Natural killer cell (primary cell): ENCODE data around the gene SLC22A4. TPM values are rescaled to one million over a fixed set of nuclear protein-coding genes. Genes with fewer than 3 reads are reported as not detected.

Source experiments
- ATAC-seq, 3 donors: fragments of 150-1000 bp in 2 of 3; fragments of 200-7000 bp in 1 of 3; cut with Tn5 transposase; 1 replicate in 1 of 3; 2 replicates in 2 of 3; pipeline ENCODE4 v1.10.0; 2021; ENCODE audit warnings: mild to moderate bottlenecking in 2 of 3, moderate library complexity in 2 of 3
- DNase-seq, 2 donors: peaks; one replicate each; pipeline versions ENCODE4 v3.0.0 to v3.0.0-alpha.2; 2013 to 2021; ENCODE audit warnings: mixed read lengths in 1 of 2
- H3K27ac ChIP-seq: one replicate; pipeline ENCODE4 v1.5.1; 2013; ENCODE audit warnings: mild to moderate bottlenecking, low read length
- H3K27me3 ChIP-seq: one replicate; pipeline ENCODE4 v1.6.1; 2013; ENCODE audit warnings: low read length; ENCODE audit not compliant: control insufficient read depth, insufficient read depth
- H3K36me3 ChIP-seq: one replicate; pipeline ENCODE4 v1.6.1; 2013; ENCODE audit warnings: low read length; ENCODE audit not compliant: control insufficient read depth, insufficient read depth
- H3K4me1 ChIP-seq: one replicate; pipeline ENCODE4 v1.6.1; 2013; ENCODE audit warnings: low read length; ENCODE audit not compliant: control insufficient read depth, insufficient read depth
- H3K4me3 ChIP-seq: one replicate; pipeline ENCODE4 v1.5.1; 2013; ENCODE audit warnings: low read length
- H3K9me3 ChIP-seq: one replicate; pipeline ENCODE4 v1.6.1; 2013; ENCODE audit warnings: low read length; ENCODE audit not compliant: control insufficient read depth, insufficient read depth
- H3K27ac Mint-ChIP-seq, 2 donors: one replicate each; pipeline ENCODE4 v1.8.0; 2022; ENCODE audit warnings: mild to moderate bottlenecking in 2 of 2, mixed read lengths in 2 of 2, moderate library complexity in 1 of 2
- H3K27me3 Mint-ChIP-seq, 2 donors: one replicate each; pipeline ENCODE4 v1.8.0; 2022; ENCODE audit warnings: low read depth in 2 of 2, mixed read lengths in 2 of 2
- H3K36me3 Mint-ChIP-seq: one replicate; pipeline ENCODE4 v1.8.0; 2022; ENCODE audit warnings: mixed read lengths
- H3K4me1 Mint-ChIP-seq, 2 donors: one replicate each; pipeline ENCODE4 v1.8.0; 2022; ENCODE audit warnings: mixed read lengths in 2 of 2
- H3K4me3 Mint-ChIP-seq: one replicate; pipeline ENCODE4 v1.8.0; 2022; ENCODE audit warnings: mild to moderate bottlenecking, moderate library complexity, mixed read lengths
- H3K9me3 Mint-ChIP-seq, 2 donors: one replicate each; pipeline ENCODE4 v1.8.0; 2022; ENCODE audit warnings: mixed read lengths in 2 of 2
- WGBS: methylation state at CpG from one replicate; pipeline ENCODE4 v1.1.7; 2013; ENCODE audit warnings: missing lambda C conversion rate; ENCODE audit not compliant: insufficient coverage; 5-methylcytosine and 5-hydroxymethylcytosine counted together
- intact Hi-C: fragments of 100-400 bp; cut with micrococcal nuclease; formaldehyde crosslinking; loops from one replicate; pipeline ENCODE4 v1.14.2; 2022
- total RNA-seq, 4 donors: library from RNA; stranded (reverse); fragments of 120-200 nt in 1 of 4; gene quantifications; one replicate each; pipeline versions ENCODE4 v1.2.3 to v1.2.4, GENCODE V29; 2013 to 2022
- TF ChIP-seq, protein P1 (sequence below): fragments of 200-600 bp; IDR thresholded peaks from one replicate; pipeline ENCODE4 v1.8.0; 2022; ENCODE audit warnings: antibody characterized with exemption

Gene SLC22A4
- total RNA-seq, 3 donors from 2014 or later (not counting 1 experiment from before 2014, with no cell fraction given): 0.14 to 2.3 (median 0.27) TPM

DNA sequence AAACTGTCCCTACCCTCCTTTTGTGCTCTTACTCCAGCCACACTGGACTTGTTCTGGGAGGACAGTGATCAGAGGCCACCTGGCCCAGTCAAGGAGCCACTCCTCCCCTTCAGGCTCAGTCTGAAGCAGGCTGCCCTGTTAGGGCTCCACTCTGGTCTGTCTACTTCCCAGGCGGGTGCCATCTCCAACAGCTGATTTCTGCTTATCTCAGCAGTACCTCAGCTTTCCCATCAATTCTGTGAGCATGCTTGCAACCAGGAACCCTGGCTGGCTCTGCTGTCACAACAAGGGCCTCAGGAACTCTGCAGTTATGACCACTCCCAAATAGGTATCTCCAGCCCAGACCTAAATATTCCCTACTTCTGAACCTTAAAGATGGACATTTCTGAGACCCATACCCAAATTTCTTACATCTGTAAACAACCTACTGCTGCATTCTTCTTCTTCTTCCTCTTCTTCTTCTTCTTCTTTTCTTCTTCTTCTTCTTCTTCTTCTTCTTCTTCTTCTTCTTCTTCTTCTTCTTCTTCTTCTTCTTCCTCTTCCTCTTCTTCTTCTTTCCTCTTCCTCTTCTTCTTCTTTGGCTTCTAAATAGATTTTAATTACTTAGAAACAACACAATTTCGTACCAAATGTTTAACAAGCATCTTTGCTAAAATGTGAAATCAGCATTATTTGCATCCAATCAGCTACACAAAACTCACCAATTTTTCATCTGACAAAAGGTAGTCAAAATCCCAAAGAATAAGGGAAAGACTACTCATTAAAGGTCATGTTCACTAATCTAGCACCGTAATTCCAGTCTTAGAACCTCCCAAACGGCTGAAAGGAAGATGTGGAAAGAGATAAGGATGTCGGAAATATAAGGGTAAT lies 13.6 kb upstream of the SLC22A4 start:
- TF ChIP-seq, protein P1, sequence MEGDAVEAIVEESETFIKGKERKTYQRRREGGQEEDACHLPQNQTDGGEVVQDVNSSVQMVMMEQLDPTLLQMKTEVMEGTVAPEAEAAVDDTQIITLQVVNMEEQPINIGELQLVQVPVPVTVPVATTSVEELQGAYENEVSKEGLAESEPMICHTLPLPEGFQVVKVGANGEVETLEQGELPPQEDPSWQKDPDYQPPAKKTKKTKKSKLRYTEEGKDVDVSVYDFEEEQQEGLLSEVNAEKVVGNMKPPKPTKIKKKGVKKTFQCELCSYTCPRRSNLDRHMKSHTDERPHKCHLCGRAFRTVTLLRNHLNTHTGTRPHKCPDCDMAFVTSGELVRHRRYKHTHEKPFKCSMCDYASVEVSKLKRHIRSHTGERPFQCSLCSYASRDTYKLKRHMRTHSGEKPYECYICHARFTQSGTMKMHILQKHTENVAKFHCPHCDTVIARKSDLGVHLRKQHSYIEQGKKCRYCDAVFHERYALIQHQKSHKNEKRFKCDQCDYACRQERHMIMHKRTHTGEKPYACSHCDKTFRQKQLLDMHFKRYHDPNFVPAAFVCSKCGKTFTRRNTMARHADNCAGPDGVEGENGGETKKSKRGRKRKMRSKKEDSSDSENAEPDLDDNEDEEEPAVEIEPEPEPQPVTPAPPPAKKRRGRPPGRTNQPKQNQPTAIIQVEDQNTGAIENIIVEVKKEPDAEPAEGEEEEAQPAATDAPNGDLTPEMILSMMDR: no peak
- ATAC-seq (no peak), DNase-seq (no peak)
- H3K36me3 ChIP-seq: no peaks in the 10 kb centered on the region
- no peaks in the 10 kb centered on the region for H3K27me3 ChIP-seq
- Mint-ChIP-seq H3K4me1 (no peaks in the 10 kb centered on the region), H3K9me3 (no peaks in the 10 kb centered on the region), H3K4me3 (no peak overlapping the region), H3K36me3 (no peaks in the 10 kb centered on the region), H3K27me3 (peaks cover 0 to 11% of the 10 kb centered on the region in 2 donors), H3K27ac (no peak overlapping the region)
- intact Hi-C loops: no loop called here
- 79% methylated on average over 2 of the region's 5 CpGs for WGBS
- no peak overlapping the region for H3K4me3 ChIP-seq
- H3K9me3 ChIP-seq: no peaks in the 10 kb centered on the region
- no peaks in the 10 kb centered on the region for H3K4me1 ChIP-seq
- H3K27ac ChIP-seq: no peak overlapping the region

DNA sequence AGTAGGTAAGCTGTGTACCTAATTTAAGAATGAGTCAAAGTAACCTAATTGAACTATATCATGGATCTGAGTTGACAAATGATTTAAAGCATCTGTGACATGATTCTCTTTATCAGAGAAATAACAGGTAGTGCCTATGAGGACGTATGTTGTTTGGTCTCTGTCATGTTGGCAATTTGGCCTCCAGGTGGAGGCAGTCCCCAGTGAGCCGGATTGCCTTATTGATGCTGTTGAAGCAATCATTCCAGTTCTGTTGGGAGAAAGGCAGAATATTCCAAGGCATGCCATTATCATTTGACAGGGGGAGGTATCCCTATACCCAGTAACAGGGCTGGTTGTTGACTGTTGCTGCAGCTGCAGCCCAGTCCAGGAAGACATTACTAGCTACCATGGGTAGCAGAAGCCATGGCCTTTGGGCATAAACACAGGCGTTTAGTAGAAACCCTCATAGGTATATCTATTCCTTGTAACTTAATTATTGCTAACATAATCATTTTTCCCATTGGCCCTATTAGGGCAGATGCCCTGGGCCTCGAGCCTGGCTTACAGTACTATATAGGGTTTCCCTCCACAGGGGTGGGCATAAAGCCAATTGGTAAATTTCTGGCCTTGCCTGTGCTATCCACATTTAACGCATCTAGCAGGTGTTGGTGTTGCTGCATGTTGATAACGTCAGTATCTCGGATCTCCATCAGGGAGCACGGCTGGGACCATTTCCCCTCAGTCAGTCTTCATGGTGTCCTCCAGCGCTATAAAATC lies 12.2 kb upstream of the SLC22A4 start:
- TF ChIP-seq, protein P1: no peak
- Mint-ChIP-seq H3K4me3 (no peak overlapping the region), H3K9me3 (no peaks in the 10 kb centered on the region), H3K27me3 (peaks cover 0 to 16% of the 10 kb centered on the region in 2 donors), H3K4me1 (no peaks in the 10 kb centered on the region), H3K36me3 (no peaks in the 10 kb centered on the region), H3K27ac (no peak overlapping the region)
- no peak for DNase-seq
- WGBS: 92% methylated on average over 9 of the region's 9 CpGs
- intact Hi-C loops: no loop called here
- no peak for ATAC-seq
- no peaks in the 10 kb centered on the region for H3K27me3 ChIP-seq
- no peak overlapping the region for H3K4me3 ChIP-seq
- no peaks in the 10 kb centered on the region for H3K4me1 ChIP-seq
- H3K27ac ChIP-seq: no peak overlapping the region
- H3K36me3 ChIP-seq: no peaks in the 10 kb centered on the region
- no peaks in the 10 kb centered on the region for H3K9me3 ChIP-seq

DNA sequence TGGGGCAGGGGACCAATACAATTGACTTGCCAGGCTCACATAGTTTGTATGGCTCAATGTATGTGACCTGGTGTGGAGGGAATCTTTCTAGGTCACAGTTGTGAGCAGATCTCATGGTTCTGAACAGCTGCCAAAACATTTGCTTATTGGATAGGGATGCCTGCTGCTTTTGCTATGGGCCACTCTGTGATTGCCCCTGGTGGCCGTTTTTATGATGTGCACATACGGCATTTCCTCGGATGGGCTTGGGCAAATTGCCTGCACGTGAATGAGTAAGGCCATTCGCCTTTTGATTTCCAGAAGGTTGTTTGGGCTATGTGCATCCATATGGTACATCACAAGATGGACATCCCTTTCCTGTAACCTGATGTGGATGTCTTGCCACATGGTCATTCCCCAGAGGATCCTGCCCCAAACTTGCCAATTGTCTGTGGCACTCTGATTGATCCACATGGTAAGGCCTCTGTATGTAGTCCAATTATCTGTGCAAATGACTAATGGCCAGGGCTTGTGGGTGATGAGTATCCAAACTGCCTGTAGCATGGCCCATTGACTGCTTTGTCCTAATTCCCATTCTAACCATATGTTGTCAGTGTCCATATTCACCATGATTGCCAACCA lies 10.7 kb upstream of the SLC22A4 start:
- H3K36me3 Mint-ChIP-seq: no peaks in the 10 kb centered on the region
- Histone ChIP-seq H3K4me3 (no peak overlapping the region), H3K4me1 (no peaks in the 10 kb centered on the region), H3K9me3 (no peaks in the 10 kb centered on the region), H3K27me3 (no peaks in the 10 kb centered on the region), H3K36me3 (no peaks in the 10 kb centered on the region), H3K27ac (no peak overlapping the region)
- TF ChIP-seq, protein P1: no peak
- H3K27me3 Mint-ChIP-seq: peaks cover 4 to 29% of the 10 kb centered on the region in 2 donors
- no peak for DNase-seq
- no peak overlapping the region for H3K4me3 Mint-ChIP-seq
- intact Hi-C loops: no loop called here
- H3K27ac Mint-ChIP-seq: no peak overlapping the region
- 90% methylated on average over 5 of the region's 5 CpGs for WGBS
- no peaks in the 10 kb centered on the region for H3K9me3 Mint-ChIP-seq
- no peaks in the 10 kb centered on the region for H3K4me1 Mint-ChIP-seq
- ATAC-seq: no peak
